HG03060 (cell line): ENCODE data around the gene PWWP2B.

Experiments
- ATAC-seq: cut with Tn5 transposase; IDR thresholded peaks from one replicate; pipeline ENCODE4 v1.9.1; 2021; ENCODE audit warnings: low read depth, moderate number of reproducible peaks; ENCODE audit not compliant: unreplicated experiment

The PWWP2B gene

DNA sequence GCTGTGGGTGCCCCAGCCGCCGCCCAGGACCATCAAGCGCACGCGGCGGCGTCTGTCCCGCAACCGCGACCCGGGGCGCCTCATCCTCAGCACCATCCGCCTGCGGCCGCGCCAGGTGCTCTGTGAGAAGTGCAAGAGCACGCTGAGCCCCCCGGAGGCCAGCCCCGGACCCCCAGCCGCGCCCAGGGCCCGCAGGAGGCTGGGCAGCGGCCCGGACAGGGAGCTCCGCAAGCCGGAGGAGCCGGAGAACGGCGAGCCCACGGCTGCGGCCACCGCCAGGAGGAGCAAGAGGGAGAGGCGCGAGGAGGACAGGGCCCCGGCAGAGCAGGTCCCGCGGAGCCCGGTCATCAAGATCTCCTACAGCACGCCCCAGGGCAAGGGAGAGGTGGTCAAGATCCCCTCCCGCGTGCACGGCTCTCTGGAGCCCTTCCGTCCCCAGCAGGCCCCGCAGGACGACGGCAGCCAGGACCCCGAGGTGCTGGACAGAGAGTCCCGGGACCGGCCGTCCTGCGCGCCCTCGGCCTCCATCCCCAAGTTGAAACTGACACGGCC lies 8.0 kb downstream of the PWWP2B start:
- ATAC-seq: no peak

DNA sequence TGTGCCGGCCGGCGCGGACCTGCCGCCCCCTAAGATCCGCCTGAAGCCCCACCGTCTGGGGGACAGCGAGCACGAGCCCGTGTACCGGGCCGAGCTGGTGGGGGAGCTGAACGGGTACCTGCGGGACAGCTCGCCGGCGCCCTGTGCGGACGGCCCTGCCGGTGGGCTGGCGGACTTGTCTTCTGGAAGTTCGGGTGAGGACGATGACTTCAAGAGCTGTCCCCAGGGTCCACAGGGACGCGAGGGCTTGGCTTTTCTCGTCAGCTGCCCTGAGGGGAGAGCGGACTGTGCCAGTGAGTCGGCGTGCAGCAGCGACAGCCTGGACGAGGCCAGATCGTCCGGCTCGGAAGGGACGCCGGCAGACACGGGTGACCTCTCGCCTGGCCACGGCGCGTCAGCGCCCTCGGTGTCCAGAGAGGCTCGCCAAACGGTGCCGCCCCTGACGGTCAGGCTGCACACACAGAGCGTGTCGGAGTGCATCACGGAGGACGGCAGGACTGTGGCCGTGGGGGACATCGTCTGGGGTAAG lies 8.5 kb downstream of the PWWP2B start:
- ATAC-seq: no peak

DNA sequence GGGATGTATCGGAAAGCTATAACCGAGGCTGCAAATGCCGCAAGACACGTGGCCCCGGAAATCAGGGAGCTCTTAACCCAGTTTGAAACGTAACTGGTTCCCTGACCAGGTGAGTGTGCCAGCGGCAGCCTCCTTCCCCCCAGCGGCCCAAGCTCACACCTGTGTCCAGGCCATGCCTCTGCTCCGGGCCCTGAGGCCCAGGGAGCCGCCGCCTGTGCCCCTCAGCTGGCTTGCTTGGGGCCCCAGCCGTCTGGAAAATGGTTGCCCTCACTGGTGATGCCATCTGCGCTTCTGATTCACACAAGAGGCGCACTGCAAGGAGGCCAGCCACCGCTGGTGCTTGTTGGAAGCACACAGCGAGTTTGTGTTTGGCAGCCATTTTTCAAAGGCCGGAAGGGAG lies 9.2 kb downstream of the PWWP2B start:
- ATAC-seq: no peak

DNA sequence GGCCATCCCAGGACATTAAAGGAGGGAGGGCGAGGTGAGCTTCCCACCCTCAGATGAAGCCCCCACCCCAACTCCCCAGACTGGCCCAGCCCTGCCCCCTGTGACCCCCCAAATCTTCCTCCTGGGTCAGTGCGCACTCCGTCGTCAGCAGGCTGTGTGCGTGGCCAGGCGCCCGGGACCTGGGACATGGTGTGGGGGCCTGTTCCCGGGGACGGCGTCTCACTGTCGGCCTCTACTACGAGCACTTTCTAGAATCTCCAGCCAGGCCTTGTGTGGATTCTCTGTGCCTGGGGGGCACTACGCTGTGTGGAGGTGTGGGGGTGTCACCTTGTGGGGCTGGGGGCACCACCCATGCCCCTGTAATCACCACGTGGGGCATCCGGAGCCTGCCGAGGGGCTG lies 9.8 kb downstream of the PWWP2B start:
- no peak for ATAC-seq

DNA sequence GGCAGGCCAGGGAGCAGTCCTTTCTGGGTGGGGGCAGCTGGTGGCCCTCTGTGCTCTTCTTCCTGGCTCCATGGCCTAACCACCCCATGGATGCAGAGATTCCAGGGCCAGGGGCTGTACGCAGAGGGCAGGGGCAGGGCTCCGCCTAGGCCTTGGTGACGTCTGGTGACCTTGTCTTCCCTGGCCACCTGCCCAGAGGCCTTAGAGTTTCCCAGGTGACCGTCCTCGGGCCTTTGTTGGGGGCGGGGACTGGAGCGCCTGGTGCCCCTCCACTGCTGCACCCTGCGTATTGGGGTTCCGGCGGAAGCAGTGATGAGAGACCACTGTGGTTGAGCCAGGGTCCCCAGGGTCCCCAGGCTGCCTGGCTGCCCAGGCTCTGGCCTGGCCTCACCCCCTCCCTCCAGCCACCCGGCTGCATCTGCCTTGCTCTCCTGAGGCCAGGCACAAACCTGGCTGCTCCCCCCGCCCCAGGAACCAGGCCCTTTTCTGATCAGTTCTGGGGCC lies 10.3 kb downstream of the PWWP2B start:
- ATAC-seq: no peak

DNA sequence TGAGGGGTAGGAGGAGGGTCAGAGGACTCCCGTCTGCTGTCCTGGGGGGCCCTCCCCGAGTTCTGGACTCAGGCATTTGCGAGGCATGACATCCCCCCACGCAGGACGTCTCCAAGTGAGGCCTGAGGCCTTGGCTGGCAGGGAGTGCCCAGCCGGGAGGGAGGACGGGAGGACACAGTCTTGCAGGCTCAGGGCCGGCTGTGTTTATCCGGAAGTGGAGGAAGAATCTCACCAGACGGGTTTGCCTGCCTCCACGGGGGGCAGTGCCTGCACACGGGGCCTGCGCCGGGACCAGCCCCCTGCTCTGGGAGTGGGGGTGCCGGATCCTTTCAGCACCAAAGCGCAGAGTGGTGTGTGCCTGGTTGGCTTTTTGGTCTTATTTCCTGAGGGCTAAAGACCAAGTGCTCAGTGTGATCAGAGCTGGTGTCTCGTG lies 10.9 kb downstream of the PWWP2B start:
- ATAC-seq: no peak

DNA sequence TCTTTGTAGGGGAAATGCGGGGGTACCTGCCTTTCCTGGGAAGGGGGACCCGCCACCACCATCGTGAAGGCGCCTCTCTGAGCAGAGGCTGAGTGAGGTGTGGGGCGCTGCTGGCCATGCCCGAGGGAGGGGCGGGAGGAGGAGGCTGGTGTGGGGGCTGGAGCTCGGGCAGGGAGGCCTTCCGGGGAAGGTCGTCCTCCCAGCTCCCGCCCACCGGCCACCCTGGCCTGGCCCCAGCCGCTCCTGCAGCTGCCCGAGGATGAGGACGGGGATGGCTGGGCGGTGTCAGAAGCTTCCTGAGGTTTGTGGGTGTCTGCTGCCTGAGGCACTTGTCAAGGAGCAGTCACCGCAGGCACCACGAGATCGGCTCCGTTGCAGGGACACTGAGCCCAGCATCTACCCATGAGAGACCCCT lies 11.4 kb downstream of the PWWP2B start:
- ATAC-seq: no peak

DNA sequence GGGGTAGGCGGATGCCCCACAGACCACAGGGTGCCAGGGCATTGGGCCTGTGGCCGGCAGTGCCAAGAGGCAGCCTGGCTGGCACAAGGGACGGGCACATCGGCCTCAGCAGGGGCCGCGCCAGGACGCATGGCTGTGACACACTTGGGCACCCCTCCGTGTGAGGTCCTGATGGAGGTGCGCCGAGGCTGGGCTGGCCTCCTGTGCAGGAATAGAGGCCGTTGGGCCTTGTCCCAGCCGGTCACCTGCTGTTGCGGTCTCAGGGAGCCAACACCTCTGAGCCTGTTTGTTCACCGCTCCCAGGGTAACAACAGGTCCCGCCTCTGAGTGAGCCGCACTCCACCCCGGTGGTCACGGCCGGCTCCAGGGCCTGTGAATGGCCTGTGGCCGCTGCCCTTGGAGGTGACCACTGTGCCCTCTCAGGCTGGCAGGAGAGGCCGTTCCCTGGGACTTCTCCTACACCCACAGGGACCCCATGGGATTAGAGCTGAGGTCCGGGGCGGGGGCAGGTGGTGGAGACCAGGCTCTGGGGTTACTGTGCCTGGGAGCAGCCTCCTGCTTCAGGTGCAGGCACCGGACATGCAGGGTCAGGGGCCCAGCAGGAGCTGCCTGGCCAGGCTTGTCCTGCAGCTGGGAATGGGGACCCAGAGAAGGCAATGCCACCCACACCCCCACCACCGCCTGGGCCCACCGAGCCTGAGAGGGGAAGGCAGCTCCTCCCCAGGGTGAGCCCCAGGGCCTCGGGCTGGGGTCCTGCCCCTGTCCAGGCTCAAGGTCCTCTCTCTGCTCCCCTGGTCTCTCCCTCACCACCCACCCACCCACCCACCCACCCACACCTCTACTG lies 12.0 kb downstream of the PWWP2B start:
- ATAC-seq: no peak

DNA sequence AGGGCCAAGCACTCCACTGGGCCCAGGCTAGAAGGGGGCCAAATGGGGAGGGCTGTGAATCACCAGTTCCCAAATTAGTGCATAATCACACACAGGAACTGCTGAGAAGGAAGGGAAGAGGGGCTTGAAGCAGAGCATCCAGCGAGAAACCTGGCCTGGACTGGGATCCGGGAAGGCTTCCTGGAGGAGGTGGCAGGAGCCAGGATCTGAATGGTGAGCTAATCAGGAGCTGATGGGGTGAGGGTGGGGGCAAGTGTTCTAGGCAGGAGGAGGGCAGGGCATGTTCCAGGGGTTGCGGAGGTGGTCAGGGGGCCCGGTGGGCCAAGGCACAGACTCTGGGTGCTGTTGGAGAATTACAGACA lies 12.6 kb downstream of the PWWP2B start:
- ATAC-seq: no peak

DNA sequence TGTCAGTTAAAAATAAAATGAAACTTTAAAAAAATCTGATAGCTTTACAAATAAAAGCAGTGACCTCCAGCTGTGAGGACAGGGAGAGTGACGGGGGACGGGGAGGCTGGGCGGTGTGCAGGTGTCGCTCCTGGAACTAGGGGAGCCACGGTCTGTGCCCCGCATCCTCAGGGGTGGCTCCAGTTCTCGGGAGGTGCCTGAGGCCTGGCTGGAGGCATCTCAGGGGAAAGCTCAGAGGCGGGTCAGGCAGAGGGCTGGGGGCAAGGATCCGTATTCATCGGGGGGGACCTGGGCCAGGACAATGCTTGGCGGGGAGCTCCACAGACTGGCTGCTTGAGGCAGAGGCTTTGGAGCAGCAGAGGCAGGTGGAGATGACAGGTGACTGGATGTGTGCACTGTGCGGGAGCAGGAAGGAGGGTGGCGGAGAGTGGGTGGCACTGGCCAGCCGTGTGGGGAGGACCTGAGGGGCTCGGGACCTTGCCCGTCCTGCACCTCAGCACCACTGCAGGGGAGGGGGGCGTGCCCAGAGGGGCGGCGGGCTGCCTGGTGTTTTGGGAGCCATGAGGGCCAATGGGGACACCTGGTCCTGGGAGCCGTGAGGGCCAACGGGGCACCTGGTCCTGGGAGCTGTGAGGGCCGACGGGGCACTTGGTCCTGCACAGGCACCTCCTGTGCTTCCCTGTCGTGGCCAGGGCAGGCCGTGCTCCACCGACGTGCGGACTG lies 13.2 kb downstream of the PWWP2B start:
- ATAC-seq: no peak

DNA sequence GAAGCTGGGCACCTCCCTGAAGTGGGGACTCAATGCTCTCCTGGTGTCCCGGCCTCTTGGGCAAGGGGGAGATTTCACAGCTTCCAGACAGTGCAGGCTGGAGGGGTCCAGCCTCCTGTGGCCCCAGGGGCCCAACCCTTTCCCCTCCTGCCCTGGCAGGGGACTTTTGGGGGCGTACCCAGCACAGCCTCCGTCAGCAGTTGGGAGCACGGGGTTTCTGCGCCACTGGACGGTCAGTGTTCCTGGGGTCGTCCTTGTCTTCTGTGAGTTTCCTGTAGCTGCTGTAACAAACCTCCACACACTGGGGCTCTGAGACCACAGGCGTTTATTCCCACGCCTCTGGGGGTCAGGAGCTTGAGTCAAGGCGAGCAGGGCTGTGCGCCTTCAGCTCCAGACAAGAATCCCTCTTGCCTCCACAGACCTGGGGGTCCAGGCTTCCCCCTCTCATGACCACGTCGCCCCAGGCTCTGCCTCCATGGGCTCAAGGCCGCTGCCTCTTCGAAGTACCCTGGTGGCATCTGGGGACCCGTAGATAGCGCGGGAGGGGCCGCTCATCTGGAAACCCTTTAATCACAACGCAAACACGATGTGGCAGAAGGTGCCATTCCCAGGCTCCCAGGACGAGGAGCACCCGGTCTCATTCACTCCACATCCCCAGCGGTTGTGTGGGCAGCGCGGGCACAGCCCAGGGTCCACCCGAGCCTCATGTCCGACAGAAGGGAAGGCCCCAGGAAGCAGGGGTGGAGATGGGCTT lies 14.0 kb downstream of the PWWP2B start:
- no peak for ATAC-seq

DNA sequence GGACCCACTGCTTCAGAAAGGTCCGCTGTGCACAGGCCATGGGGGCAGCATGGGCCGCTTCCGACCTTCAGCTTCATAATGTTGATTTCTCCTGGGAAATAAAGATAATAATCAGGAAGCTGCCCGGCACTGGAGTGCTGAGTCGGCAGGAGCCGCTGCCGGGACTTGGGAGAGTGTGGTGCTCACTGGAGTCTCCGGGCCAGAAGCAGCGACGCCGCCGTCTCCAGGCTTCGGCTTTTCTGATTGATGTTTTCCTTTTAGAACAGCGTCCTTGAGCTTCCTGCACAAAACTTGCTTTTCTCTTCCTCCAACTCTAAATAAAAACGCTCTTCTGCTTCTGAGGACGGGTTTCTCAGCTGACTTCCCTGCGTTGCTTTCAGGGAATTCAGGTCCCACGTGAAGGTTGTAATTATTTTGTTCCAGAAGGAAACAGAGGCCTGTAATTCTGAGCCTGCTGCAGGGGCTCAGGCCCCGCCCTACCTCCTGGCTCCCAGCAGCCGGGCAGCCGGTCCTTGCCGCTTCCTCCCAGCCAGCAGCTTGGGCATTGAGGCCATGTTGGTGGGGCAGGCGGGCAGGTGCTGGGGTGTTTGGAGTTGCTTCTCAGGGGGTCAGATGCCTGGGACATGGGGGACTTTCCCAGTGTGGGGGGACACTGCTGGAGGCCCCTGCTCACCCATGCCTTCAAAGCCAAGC lies 14.7 kb downstream of the PWWP2B start:
- no peak for ATAC-seq

DNA sequence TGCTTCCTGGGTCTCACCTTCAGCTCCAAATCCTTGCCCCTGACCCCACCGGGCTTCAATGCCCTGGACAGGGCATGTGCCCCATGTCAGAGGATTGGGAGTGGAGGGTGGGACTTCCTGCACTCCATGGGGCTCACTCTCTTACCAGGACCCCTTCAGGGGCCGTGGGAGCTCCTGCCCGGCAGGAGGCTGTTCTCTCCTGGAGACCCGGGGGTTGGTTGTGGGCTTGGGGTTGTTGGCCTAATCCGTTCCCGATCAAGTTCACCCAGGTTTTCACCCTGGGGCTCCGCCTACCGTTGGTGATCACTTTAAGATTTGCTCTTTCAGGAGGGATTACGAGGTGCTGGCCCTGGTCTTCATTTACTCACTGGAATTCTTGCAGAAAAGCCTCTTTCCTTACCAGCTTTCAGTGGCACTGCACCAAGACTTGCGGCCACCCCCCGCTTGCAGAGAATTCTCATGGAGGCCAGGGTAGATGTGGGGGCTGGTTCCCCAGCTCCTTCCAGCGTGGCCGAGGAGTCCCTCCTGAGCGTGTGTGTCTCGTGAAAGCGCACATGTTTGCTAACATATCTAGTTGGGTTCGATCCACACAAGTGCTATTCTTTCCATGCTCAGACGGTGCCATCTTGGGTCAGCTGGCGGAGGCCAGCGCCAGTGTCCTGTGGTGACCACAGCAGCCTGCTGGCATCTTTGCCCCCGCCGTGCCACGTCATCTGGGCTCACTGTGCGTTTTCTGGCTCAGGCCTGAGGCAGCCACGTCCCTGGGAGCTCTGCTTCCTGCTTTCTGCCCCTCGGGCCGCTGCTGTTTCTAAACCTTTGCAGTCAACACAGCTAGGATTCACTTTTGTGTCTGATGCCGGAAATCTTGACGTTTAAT lies 15.6 kb downstream of the PWWP2B start:
- ATAC-seq: no peak

DNA sequence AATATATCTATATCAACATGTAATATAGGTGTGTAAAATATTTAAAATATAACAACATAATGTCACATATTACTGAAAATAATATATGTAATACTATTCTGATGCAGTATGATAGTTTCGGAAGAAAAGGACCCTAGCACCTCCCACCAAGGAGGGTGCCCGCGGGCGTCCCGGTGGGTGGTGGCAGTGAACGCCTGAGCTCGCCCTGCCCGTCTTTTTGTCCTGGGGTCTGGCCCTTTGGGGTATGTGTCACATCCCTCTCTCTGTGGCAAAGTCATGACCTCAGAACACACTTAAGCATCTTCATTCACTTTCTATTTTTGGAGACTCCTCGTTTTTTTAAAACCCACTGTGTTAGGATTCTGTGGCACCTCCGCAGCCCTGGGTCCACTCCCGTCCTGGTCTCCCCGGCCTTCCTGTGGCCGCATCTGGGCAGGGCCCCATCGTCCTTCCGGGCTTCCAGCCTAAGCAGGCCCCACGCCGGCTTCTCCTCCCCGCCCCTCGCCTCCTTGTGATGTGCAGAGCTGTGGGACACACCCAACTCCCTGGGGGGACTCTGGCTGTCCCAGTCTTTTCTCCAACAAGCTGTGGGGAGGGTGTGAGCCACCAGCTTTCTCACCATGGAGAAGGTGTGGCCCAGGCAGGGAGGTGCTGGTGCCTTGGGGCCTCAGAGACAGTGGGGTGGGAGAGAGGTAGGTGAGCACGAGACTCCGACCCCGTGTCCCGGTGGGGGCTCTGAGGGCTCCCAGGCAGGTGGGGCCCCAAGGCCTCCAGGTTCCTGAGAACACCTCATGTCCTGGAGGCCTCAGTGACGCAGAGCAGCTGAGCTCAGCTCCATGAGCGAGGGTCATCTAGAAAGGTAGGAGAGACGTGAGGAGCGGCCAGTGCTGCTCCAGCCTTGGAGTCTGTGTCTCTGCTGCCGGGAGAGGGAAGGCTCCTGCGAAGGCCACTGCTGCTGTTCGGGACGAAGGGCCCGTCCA lies 16.5 kb downstream of the PWWP2B start:
- no peak for ATAC-seq

DNA sequence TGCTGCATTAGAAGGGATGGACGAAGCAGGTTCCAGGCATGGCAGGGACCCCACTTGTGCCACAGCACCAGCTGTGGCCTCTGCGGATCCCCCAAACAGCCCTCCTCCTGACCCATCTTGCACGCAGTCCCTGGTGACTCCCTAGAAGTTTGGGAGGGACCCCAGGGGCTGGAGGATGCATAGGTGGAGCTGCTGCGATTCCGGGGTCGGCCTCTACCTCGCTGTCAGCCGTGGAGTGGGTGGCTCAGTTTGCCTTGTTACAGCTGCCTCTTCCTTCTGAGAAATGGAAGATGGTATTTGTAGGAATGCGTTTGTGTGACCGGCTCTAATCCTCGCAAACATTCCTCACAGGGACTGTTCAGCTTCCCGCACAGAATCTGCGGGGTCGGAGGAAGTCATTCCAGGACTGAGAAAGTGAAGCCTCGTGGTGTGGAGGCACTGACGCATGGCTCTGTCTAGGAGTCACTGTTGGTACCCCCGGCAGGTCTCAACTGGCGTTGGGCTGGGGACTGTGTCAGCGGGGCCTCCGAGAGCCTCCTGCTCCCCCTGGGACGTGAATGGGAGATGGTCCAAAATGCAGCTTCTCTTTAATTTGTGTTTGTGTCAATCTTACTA lies 17.5 kb downstream of the PWWP2B start:
- no peak for ATAC-seq

DNA sequence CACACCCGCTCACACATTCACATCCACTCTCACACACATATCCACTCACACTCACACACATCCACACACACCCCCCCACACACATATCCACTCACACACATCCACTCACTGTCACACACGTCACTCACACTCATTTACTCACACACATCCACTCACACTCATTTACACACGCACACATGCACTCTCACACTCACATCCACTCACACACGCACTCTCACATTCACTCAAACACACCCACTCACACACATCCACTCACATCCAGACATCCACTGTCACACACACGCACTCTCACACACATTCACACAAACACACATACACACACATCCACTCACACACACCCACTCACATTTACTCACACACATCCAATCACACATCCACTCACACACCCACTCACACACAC lies 18.3 kb downstream of the PWWP2B start:
- ATAC-seq: no peak

DNA sequence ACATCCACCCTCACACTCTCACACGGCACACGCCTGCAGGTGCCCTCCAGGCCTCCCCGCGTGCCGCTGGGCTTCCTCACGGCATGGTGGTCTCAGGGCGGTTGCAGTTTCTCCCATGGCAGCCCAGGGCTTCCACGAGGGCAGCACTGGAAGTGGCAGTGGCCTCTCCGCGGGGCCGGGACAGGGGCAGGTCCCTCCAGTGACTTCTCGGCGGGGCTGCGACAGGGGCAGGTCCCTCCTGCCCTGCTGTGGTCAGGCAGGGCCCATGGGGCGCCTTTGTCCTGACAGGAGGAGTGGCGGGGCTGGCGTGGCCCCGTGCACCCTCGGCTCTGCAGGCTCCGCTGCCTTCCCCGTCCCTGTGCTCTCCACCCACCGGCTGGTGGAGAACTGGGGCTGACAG lies 19.0 kb downstream of the PWWP2B start:
- ATAC-seq: no peak
